Neural crest cell (in vitro differentiated cells): ENCODE results near the gene CHRNA1. TPM values are rescaled to one million over a fixed set of nuclear protein-coding genes. Genes with fewer than 3 reads are reported as not detected.

Source experiments
- DNase-seq: peaks from one replicate; pipeline ENCODE4 v3.0.0; 2021; ENCODE audit warnings: low read depth, mixed read lengths, low spot score
- H3K27ac Mint-ChIP-seq: one replicate; pipeline ENCODE4 v1.8.0; 2021; ENCODE audit warnings: mild to moderate bottlenecking, mixed read lengths; ENCODE audit not compliant: unreplicated experiment
- H3K27me3 Mint-ChIP-seq: 2 replicates; pipeline ENCODE4 v1.8.0; 2021; ENCODE audit warnings: low read depth, mild to moderate bottlenecking, mixed read lengths
- H3K36me3 Mint-ChIP-seq: 2 replicates; pipeline ENCODE4 v1.8.0; 2021; ENCODE audit warnings: low read depth, mild to moderate bottlenecking, mixed read lengths
- H3K4me1 Mint-ChIP-seq: 2 replicates; pipeline ENCODE4 v1.8.0; 2021; ENCODE audit warnings: mixed read lengths
- H3K4me3 Mint-ChIP-seq: one replicate; pipeline ENCODE4 v1.8.0; 2021; ENCODE audit warnings: mild to moderate bottlenecking, mixed read lengths
- H3K9me3 Mint-ChIP-seq: 2 replicates; pipeline ENCODE4 v1.8.0; 2021; ENCODE audit warnings: mixed read lengths
- CTCF ChIP-seq: fragments of 200-600 bp; sonication (generic); conservative IDR thresholded peaks from 2 replicates; pipeline ENCODE4 v1.5.0; 2021; ENCODE audit warnings: antibody characterized with exemption, mild to moderate bottlenecking
- total RNA-seq: library from RNA; stranded (reverse); gene quantifications from 2 replicates; pipeline ENCODE4 v1.2.1, GENCODE V29; 2021

Gene CHRNA1
- total RNA-seq, 1 donor from 2014 or later = not detected

DNA sequence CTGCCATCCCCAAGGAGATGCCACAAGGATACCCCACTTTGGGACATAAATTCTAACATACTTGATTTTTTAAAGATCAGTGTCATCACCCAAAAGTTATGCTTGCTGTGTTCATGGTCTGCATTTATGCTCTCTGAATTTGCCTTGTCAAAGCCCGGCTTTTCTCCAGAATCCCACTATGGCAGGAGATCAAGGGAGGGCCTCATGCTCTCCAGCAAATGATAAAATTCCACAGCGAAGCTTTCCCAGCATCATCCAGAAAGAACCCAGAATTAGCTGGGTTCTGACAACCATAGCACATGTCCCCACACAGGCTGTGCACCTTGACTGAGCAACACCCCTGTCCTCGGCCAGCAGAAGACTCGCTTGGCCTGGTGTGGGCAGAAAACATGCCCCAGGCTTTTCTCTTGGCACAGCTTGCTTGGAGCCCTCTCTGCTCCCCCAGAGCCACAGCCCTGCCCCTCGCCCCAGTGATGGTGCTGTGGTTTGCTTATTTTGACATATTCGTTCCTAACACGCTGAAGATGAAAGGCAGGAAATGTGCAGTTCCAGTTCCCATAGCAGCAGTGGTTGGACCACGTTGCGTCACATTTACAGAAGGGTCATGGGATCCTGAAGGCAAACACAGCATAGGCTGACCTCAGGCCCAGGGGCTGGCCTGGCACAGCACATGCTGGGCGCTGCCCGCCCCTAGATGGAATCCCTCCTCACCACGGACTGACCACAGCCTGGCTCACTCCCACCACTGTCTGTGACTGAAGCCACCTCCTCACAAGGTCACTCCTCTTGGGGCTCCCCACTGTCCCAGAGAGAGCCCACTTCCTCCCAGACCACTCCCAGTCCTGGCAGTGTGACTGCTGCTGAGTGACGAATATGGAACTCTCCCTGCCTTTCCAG is 14.1 kb upstream of the CHRNA1 start:
- DNase-seq = no peak
- Mint-ChIP-seq H3K27me3 (no peaks in the 10 kb centered on the region), H3K9me3 (no peaks in the 10 kb centered on the region), H3K4me1 (peaks cover 33% of the 10 kb centered on the region), H3K4me3 (no peak overlapping the region), H3K36me3 (no peaks in the 10 kb centered on the region), H3K27ac (peak overlapping the region; percentile 92)
- no peak for TF ChIP-seq CTCF

DNA sequence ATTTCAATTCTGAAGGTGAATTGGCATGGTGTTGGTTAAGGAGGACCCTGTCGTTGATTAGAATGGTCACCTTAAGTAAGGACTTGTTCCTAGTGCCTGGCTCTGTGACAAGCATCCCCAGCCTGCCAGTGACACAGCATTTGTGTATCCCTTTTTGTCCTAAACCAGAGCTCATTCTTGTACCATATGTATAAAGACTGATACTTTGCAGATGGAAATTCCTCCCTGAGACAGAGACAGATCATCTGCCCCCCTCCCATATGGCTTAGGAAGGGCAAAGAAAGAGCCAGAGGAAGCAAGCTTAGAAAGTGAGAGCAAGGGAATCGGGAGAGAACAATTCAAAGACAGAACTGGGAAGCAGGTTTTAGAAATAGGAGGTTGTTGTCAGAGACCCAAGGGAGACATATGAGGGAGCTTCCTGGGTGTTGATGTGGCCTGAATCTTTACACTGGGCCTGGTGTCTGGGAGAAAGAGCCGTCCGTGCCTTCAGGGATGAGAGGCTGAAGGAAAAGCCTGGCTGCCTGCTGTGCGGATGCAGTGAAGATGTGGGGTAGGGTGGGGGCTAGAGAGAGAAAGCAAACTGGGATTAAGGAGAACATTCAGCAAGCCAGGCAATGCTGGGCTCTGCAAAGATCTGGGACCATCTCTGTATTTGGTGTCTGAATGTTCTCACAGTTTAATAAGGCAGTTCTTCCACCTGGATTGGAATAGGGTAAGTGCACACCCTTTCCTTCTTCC is 13.2 kb upstream of the CHRNA1 start:
- Mint-ChIP-seq H3K27ac (peak overlapping the region; percentile 44), H3K27me3 (no peaks in the 10 kb centered on the region), H3K4me3 (no peak overlapping the region), H3K9me3 (no peaks in the 10 kb centered on the region), H3K36me3 (no peaks in the 10 kb centered on the region), H3K4me1 (peaks cover 40% of the 10 kb centered on the region)
- TF ChIP-seq CTCF = no peak
- no peak for DNase-seq

DNA sequence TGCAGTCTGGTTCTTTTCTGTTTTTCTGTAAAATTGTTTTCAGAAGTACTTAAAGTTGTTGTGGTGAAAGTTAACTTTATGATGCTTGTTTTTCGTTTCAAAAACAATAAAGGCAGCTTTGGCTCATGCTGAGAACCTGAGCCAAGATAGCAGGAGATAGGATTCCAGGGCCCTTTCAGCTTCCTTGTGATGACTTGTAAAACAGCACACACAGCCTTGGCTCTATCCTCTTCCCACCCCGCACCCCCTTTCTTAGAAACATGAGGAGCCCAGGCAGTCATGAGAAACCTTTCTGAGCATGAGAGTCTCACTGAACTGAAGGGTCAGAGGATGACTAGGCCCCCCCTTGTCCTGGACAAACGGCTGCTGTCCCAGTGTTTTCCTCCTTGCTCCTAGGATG is 12.4 kb upstream of the CHRNA1 start:
- no peaks in the 10 kb centered on the region for H3K36me3 Mint-ChIP-seq
- DNase-seq = no peak
- no peak for TF ChIP-seq CTCF
- no peak overlapping the region for H3K27ac Mint-ChIP-seq
- H3K4me3 Mint-ChIP-seq = no peak overlapping the region
- H3K27me3 Mint-ChIP-seq = no peaks in the 10 kb centered on the region
- peaks cover 49% of the 10 kb centered on the region for H3K4me1 Mint-ChIP-seq
- H3K9me3 Mint-ChIP-seq = no peaks in the 10 kb centered on the region

DNA sequence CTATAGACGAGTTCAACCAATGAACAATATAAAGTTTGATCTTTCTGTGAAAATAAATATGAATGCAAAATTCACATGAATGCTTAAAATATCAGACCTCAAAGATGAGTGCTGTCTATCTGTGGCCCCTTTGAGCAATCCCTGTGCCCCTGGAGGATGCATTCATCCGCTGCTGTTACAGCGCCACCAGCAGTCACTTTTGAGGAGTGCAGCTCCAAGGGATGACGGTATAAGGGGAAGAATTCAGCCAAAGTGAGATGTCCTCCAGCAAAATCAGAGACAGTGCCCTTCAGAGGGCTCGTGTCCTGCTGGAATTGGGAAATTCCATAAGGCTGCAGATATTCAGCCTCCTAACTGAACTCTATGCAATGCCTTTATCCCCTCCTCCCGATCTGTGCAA is 12.0 kb upstream of the CHRNA1 start:
- Mint-ChIP-seq H3K36me3 (no peaks in the 10 kb centered on the region), H3K9me3 (no peaks in the 10 kb centered on the region), H3K4me1 (peaks cover 53% of the 10 kb centered on the region), H3K27ac (no peak overlapping the region), H3K4me3 (no peak overlapping the region), H3K27me3 (no peaks in the 10 kb centered on the region)
- no peak for DNase-seq
- TF ChIP-seq CTCF = peak; percentile 51

GRCh38 chr2:174775571-174775980 is 11.3 kb upstream of the CHRNA1 start:
- H3K27me3 Mint-ChIP-seq = no peaks in the 10 kb centered on the region
- H3K36me3 Mint-ChIP-seq = no peaks in the 10 kb centered on the region
- H3K27ac Mint-ChIP-seq = no peak overlapping the region
- no peak for DNase-seq
- no peak overlapping the region for H3K4me3 Mint-ChIP-seq
- peaks cover 56% of the 10 kb centered on the region for H3K4me1 Mint-ChIP-seq
- no peak for TF ChIP-seq CTCF
- no peaks in the 10 kb centered on the region for H3K9me3 Mint-ChIP-seq
